Measurements from ENCODE around the gene HAPSTR1.
"Not testable (repeated sequence)": the region's sequence is repeated elsewhere in the genome, so short reads cannot be mapped to it uniquely, and the experiment has no call there.

The HAPSTR1 gene, protein sequence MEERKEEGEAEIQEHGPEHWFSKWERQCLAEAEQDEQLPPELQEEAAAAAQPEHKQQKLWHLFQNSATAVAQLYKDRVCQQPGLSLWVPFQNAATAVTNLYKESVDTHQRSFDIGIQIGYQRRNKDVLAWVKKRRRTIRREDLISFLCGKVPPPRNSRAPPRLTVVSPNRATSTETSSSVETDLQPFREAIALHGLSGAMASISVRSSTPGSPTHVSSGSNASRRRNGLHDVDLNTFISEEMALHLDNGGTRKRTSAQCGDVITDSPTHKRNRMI

DNA sequence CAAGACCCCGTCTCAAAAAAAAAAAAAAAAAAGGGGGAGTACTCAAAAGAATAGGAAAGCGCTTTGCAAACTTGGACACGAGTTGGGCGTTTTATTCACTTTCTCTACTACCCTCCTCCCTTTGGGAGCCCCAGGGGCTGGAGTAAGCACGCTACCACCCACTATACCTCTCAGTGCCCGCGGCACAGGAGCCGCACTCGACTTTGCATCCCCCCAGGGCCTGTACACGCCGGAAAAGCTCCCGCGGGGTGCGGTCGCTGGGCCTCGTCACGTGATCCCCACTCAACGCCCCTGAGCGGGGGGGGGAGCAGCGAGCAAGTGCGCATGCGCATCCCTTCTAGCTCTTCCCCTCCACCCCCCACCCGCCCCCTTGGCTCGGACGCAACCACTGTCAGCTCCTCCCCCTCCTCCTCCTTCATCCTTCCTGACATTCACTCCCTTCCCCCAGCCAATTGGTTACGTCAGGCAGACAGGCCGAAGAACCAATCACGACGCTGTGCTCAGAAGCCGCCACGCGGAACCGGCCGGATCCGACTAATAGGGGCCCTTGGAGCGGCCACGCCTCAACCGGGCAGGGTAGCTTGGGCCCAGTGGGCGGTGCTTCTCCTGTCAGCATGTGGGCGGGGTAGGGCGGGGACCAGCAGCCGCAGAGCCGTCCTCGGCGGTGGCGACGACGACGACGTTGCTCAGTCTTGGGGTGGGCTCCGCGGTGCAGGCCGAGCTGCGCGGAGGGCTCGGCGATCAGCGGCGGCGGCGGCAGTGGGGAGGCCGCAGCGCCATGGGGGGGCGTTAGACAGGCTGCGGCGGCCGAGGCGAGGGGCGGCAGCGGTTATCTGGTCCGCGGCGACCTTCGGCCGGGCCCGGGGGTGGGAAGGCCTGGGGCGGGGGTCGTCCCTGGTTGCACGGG, at the start of gene HAPSTR1:
Gene HAPSTR1, plus strand, starts transcription at position 685 of the 907 bp plus-strand sequence. CDS start 401 bp downstream, outside the sequence.
- peak; percentile 98 for DNase-seq

GRCh38 chr16:9042533-9042932, 48.9 kb upstream of the HAPSTR1 start:
- DNase-seq, result no peak

- DNase-seq, result no peak
These were observed 48.3 kb upstream of the HAPSTR1 start for GRCh38 chr16:9042964-9043680.

- not testable (repeated sequence) for DNase-seq
These were observed 45.9 kb upstream of the HAPSTR1 start for GRCh38 chr16:9045562-9045961.

- no peak for DNase-seq
These were observed 44.8 kb upstream of the HAPSTR1 start for GRCh38 chr16:9046667-9047055.

DNA sequence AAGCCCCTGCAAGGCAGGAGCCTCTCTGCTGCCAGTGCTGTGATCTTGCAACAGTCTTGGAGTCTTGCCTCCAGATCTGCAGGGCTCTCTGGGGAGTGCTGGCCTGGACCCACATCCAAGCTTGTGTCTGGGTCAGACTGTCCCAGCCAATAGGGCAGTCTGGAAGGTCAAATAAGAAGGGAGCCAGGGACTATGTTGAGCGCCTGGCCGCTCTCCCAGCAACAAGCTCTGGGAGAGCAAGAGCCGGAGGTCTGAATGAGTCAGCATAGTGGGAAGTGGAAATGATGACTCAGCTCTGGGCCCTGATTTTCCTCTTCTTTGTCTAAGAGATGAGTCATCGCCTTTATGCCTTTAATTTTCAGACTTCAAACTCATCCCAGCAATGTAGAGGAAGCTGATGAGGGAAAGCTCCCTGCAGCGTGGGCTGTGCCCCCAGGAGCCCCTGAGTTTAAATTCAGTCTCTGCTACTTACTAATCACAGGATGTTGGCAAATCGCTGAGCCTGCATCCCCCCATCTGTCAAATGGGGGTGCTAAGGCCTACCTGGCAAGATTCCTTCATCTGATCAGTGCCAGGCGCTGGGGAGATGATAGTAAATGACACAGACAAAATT, 43.6 kb upstream of the HAPSTR1 start:
- DNase-seq, result peak; percentile 70

DNA sequence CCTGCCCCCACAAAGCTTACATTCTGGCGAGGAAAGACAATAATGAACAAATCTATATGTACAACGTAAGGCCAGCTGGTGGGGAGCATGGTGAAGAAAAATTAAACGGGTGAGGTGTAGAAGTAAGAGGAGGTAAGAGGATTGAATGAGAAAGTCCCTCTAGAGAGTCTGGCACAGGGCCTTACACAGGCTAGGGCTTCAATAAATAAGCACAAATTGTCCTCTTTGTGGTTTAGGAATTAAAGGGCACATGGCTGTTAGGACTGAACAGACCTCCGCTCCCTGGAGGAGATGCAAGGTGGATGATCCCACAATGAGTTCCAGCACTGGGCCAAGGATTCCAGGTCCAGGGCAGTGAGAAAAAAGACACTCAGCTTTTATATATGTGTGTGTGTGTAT, 43.1 kb upstream of the HAPSTR1 start:
- DNase-seq, result no peak

- no peak for DNase-seq
These were observed 42.2 kb upstream of the HAPSTR1 start for GRCh38 chr16:9049241-9049640.

GRCh38 chr16:9050102-9050830, 41.2 kb upstream of the HAPSTR1 start:
- DNase-seq, result peak; percentile 56

- DNase-seq, result peak; percentile 56
These were observed 38.3 kb upstream of the HAPSTR1 start for GRCh38 chr16:9053006-9053601.

DNA sequence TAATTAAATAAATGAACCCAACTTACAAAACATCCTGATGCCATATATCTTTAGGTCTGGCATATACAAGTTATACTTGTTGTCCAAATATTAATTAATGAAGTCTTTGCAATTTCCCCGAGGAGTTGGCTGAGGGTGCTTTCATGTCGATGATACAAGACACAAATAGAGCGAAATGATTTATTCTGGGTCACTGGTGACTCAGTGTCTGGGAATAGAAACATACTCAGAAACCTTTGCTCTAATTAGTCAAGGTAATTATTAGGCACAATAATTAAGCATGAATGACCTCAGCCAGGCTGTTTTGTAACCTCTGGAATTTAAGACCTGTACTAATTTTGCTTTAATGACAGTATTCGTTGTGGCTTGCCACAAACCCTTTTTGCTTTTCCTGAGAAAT, 37.0 kb upstream of the HAPSTR1 start:
- DNase-seq, result no peak

DNA sequence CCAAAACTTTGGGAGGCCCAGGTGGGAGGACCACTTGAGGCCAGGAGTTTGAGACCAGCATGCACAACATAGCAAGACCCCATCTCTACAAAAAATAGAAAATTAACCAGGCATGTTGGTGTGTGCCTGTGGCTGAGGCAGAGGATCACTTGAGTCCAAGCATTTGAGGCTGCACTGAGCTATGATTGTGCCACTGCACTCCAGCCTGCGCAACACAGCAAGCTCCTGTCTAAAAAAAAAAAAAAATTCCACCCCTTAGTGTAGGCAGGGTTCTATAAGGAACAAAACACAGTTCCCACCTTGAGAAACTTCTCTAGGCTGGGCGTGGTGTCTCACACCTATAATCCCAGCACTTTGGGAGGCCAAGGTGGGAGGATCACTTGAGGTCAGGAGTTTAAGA, 36.3 kb upstream of the HAPSTR1 start:
- no peak for DNase-seq

DNA sequence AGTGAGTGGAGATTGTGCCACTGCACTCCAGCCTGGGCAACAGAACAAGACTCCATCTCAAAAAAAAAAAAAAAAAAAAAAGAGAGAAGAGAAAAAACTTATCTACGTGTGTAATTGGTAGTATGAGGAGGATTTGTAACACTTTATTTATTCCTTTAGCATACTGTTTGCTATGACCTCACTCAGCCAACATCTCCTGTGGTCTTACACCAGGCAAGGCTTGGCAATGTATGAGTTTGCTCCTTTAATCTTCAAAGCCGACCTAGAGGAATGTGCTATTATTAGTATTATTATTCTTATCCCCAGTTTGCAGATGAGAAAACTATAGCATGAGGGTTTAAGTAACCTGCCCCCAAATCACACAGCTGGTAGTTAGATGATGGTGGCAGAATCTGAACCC, 35.8 kb upstream of the HAPSTR1 start:
- no peak for DNase-seq

DNA sequence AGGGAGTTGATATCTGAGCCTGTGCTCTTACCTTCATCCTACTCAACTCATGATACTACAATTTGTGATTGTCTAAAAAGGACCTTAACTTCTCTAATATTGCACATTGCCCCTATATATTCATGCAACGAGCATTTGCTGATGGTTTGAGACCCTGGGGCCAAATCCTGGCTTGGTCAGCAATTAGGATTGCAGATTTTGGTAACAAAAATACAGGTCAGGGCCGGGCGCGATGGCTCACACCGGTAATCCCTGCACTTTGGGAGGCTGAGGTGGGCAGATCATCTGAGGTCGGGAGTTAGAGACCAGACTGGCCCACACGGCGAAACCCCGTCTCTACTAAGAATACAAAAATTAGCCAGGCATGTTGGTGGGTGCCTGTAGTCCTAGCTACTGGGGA, 35.4 kb upstream of the HAPSTR1 start:
- no peak for DNase-seq

- no peak for DNase-seq
These were observed 33.2 kb upstream of the HAPSTR1 start for GRCh38 chr16:9058211-9058610.

- DNase-seq, result no peak
These were observed 31.2 kb upstream of the HAPSTR1 start for GRCh38 chr16:9060225-9060624.

- no peak for DNase-seq
These were observed 30.1 kb upstream of the HAPSTR1 start for GRCh38 chr16:9061358-9061813.

- DNase-seq, result no peak
These were observed 29.1 kb upstream of the HAPSTR1 start for GRCh38 chr16:9062301-9062700.

DNA sequence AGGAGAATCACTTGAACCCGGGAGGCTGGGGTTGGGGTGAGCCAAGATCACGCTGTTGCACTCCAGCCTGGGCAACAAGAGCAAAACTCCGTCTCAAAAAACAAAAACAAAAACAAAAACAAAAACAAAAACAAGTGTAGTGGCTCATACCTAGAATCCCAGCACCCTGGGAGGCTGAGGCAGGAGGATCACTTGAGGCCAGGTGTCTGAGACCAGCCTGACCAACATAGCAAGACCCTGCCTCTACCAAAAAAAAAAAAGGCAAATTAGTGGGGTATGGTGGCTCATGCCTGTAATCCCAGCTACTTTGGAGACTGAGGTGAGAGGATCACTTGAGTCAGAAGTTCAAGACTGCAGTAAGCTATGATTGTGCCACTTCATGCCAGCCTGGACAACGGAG, 26.4 kb upstream of the HAPSTR1 start:
- DNase-seq, result no peak

DNA sequence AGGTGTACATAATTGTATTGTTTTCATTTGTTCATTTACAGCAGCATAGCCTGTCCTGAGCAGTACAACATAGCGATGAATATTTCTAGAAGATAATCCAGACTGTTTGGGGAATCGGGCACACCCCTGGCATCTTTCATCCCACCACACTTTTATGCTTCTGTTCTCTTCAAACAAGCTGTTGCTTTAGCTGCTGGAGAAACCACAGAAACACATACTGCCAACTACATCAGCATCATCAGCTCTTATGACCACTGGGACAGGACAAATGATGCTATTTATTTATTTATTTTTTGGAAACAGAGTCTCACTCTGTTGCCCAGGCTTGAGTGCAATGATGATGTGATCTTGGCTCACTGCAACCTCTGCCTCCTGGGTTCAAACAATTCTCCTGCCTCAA, 22.6 kb upstream of the HAPSTR1 start:
- no peak for DNase-seq

GRCh38 chr16:9070254-9070653, 21.2 kb upstream of the HAPSTR1 start:
- DNase-seq, result no peak

GRCh38 chr16:9071377-9071776, 20.1 kb upstream of the HAPSTR1 start:
- DNase-seq, result no peak

Data from stimulated activated CD8-positive, alpha-beta memory T cell treated with anti-CD3 and anti-CD28 coated beads, Interleukin-4, amount 100 ng/mL, for 48 hours (primary cell).